Measurements from ENCODE around the gene RRAGD.

- TF ChIP-seq EGR1 (IDR thresholded peaks at IDR 0.05; ENCODE audit: borderline replicate concordance, low read depth, low read length) = no peak
- no peak for TF ChIP-seq TCF12 (IDR thresholded peaks at IDR 0.05; ENCODE audit: low read depth, low read length)
- TF ChIP-seq YY1 (IDR thresholded peaks at IDR 0.05; ENCODE audit: low read depth, low read length) = no peak
- TF ChIP-seq CTCF (IDR thresholded peaks at IDR 0.05; ENCODE audit: control extremely low read depth in 1 of 3, insufficient read depth in 1 of 3, low read depth in 1 of 3, low read length in 3 of 3) = no peak
- no peak for TF ChIP-seq HDAC2 (IDR thresholded peaks at IDR 0.05; ENCODE audit: borderline replicate concordance in 1 of 2, low read depth in 2 of 2, low read length in 2 of 2)
- TF ChIP-seq JUN (IDR thresholded peaks at IDR 0.05; ENCODE audit: low read depth, low read length) = no peak
- no peak for TF ChIP-seq POLR2AphosphoS5 (IDR thresholded peaks at IDR 0.05; ENCODE audit: low read depth, low read length)
- no peak for TF ChIP-seq PHF8 (conservative IDR thresholded peaks at IDR 0.05; ENCODE audit: low read depth, low read length)
- TF ChIP-seq CHD2 (IDR thresholded peaks at IDR 0.05; ENCODE audit: low read length) = no peak
- TF ChIP-seq POLR2A (IDR thresholded peaks at IDR 0.05; ENCODE audit: control extremely low read depth in 1 of 2, low read depth in 2 of 2, low read length in 2 of 2) = no peak
- TF ChIP-seq TAF7 (optimal IDR thresholded peaks at IDR 0.05; ENCODE audit: borderline replicate concordance, low read depth, low read length) = no peak
Observed at GRCh38 chr6:89359561-89359960, 52.5 kb downstream of the RRAGD start.
